Trophoblast cell (in vitro differentiated cells and primary cell): ENCODE data around the gene CYTIP.

Source experiments
- DNase-seq, 2 donors: peaks; one replicate each; pipeline ENCODE4 v3.0.0-alpha.2; 2016
- H2AFZ ChIP-seq: 2 replicates; pipeline ENCODE4 v1.6.1; 2013; ENCODE audit warnings: low read length, moderate library complexity, mild to moderate bottlenecking; ENCODE audit not compliant: insufficient read depth, poor library complexity
- H2AK5ac ChIP-seq: 2 replicates; pipeline ENCODE4 v1.6.1; 2013; ENCODE audit warnings: mild to moderate bottlenecking, low read length
- H2BK120ac ChIP-seq: 2 replicates; pipeline ENCODE4 v1.6.1; 2013; ENCODE audit warnings: low read length, mild to moderate bottlenecking, moderate library complexity; ENCODE audit not compliant: insufficient read depth, poor library complexity
- H2BK12ac ChIP-seq: 2 replicates; pipeline ENCODE4 v1.6.1; 2013; ENCODE audit warnings: mild to moderate bottlenecking, low read length, moderate library complexity
- H2BK5ac ChIP-seq: 2 replicates; pipeline ENCODE4 v1.6.1; 2013; ENCODE audit warnings: low read length, low read depth, moderate library complexity, mild to moderate bottlenecking; ENCODE audit not compliant: poor library complexity
- H3K14ac ChIP-seq: 2 replicates; pipeline ENCODE4 v1.6.1; 2013; ENCODE audit warnings: mild to moderate bottlenecking, low read length
- H3K18ac ChIP-seq: 2 replicates; pipeline ENCODE4 v1.6.1; 2013; ENCODE audit warnings: mild to moderate bottlenecking, low read length
- H3K23ac ChIP-seq: 2 replicates; pipeline ENCODE4 v1.6.1; 2013; ENCODE audit warnings: low read length
- H3K27ac ChIP-seq: 2 replicates; pipeline ENCODE4 v1.5.1; 2013; ENCODE audit warnings: low read depth, mild to moderate bottlenecking, inconsistent platforms, low read length, moderate library complexity
- H3K27me3 ChIP-seq: 2 replicates; pipeline ENCODE4 v1.6.1; 2013; ENCODE audit warnings: inconsistent platforms, mild to moderate bottlenecking, low read length, moderate library complexity; ENCODE audit not compliant: insufficient read depth
- H3K36me3 ChIP-seq, 2 experiments: 1 replicate in 1 of 2; 2 replicates in 1 of 2; pipeline ENCODE4 v1.6.1; 2013; ENCODE audit warnings: low read length in 2 of 2, mild to moderate bottlenecking in 2 of 2, moderate library complexity in 1 of 2; ENCODE audit not compliant: insufficient read depth in 2 of 2, control insufficient read depth in 1 of 2
- H3K4ac ChIP-seq: 2 replicates; pipeline ENCODE4 v1.6.1; 2013; ENCODE audit warnings: low read depth, mild to moderate bottlenecking, low read length, moderate library complexity
- H3K4me1 ChIP-seq, 2 experiments: 1 replicate in 1 of 2; 2 replicates in 1 of 2; pipeline ENCODE4 v1.6.1; 2013; ENCODE audit warnings: low read length in 2 of 2, mild to moderate bottlenecking in 2 of 2, moderate library complexity in 1 of 2; ENCODE audit not compliant: insufficient read depth in 2 of 2, control insufficient read depth in 1 of 2
- H3K4me2 ChIP-seq: 2 replicates; pipeline ENCODE4 v1.6.1; 2013; ENCODE audit warnings: inconsistent platforms, mild to moderate bottlenecking, low read length, moderate library complexity
- H3K4me3 ChIP-seq: 2 replicates; pipeline ENCODE4 v1.5.1; 2013; ENCODE audit warnings: mild to moderate bottlenecking, low read depth, low read length, inconsistent platforms
- H3K79me1 ChIP-seq: one replicate; pipeline ENCODE4 v1.6.1; 2013; ENCODE audit warnings: low read length
- H3K79me2 ChIP-seq: 2 replicates; pipeline ENCODE4 v1.6.1; 2013; ENCODE audit warnings: low read length, mild to moderate bottlenecking; ENCODE audit not compliant: control insufficient read depth, insufficient read depth, poor library complexity
- H3K9ac ChIP-seq: 2 replicates; pipeline ENCODE4 v1.6.1; 2013; ENCODE audit warnings: mild to moderate bottlenecking, low read length
- H3K9me3 ChIP-seq: 2 replicates; pipeline ENCODE4 v1.6.1; 2013; ENCODE audit warnings: low read depth, mild to moderate bottlenecking, control low read depth, inconsistent platforms, low read length; ENCODE audit not compliant: insufficient read depth
- H4K12ac ChIP-seq: 2 replicates; pipeline ENCODE4 v1.6.1; 2013; ENCODE audit warnings: low read depth, mild to moderate bottlenecking, low read length, moderate library complexity
- H4K8ac ChIP-seq: 2 replicates; pipeline ENCODE4 v1.6.1; 2013; ENCODE audit warnings: low read depth, mild to moderate bottlenecking, low read length, moderate library complexity
- H4K91ac ChIP-seq: one replicate; pipeline ENCODE4 v1.6.1; 2013; ENCODE audit warnings: low read depth, mild to moderate bottlenecking, low read length, moderate library complexity
- WGBS: extraction: QIAGEN DNeasy Blood & Tissue Kit; methylation state at CpG from one replicate; pipeline ENCODE4 v1.1.7; 2013; ENCODE audit warnings: missing lambda C conversion rate; ENCODE audit not compliant: insufficient read length, insufficient coverage; ENCODE audit errors: extremely low coverage; 5-methylcytosine and 5-hydroxymethylcytosine counted together

Gene CYTIP

GRCh38 chr2:157479081-157480027 is 35.5 kb upstream of the CYTIP start:
- Histone ChIP-seq H3K4me1 (no peaks in the 10 kb centered on the region), H3K14ac (no peak overlapping the region), H4K12ac (no peak overlapping the region), H3K27me3 (no peaks in the 10 kb centered on the region), H2AK5ac (no peak overlapping the region), H3K36me3 (no peaks in the 10 kb centered on the region), H3K4ac (no peak overlapping the region), H3K18ac (no peak overlapping the region), H2BK12ac (no peak overlapping the region), H2BK120ac (no peak overlapping the region), H3K4me3 (no peak overlapping the region), H3K79me1 (no peaks in the 10 kb centered on the region), H4K91ac (no peak overlapping the region), H4K8ac (no peak overlapping the region), H3K23ac (no peak overlapping the region), H3K9ac (no peak overlapping the region), H2BK5ac (no peak overlapping the region), H3K9me3 (no peaks in the 10 kb centered on the region), H2AFZ (no peak overlapping the region), H3K27ac (no peak overlapping the region), H3K4me2 (no peak overlapping the region), H3K79me2 (no peaks in the 10 kb centered on the region)
- WGBS, result 100% methylated on average over 1 of the region's 7 CpGs
- no peak for DNase-seq

GRCh38 chr2:157477919-157478318 is 34.0 kb upstream of the CYTIP start:
- Histone ChIP-seq H4K8ac (no peak overlapping the region), H4K91ac (no peak overlapping the region), H3K79me2 (no peaks in the 10 kb centered on the region), H2BK120ac (no peak overlapping the region), H2BK12ac (no peak overlapping the region), H3K79me1 (no peaks in the 10 kb centered on the region), H3K18ac (no peak overlapping the region), H3K27me3 (no peaks in the 10 kb centered on the region), H3K14ac (no peak overlapping the region), H3K23ac (no peak overlapping the region), H3K4me1 (no peaks in the 10 kb centered on the region), H3K9ac (no peak overlapping the region), H3K4me2 (no peak overlapping the region), H3K9me3 (no peaks in the 10 kb centered on the region), H3K27ac (no peak overlapping the region), H3K4ac (no peak overlapping the region), H3K4me3 (no peak overlapping the region), H2BK5ac (no peak overlapping the region), H2AFZ (no peak overlapping the region), H4K12ac (no peak overlapping the region), H2AK5ac (no peak overlapping the region), H3K36me3 (no peaks in the 10 kb centered on the region)
- DNase-seq, result no peak

- H2AK5ac ChIP-seq, result no peak overlapping the region
- no peak overlapping the region for H2BK12ac ChIP-seq
- no peak overlapping the region for H2AFZ ChIP-seq
- no peak overlapping the region for H4K91ac ChIP-seq
- no peak overlapping the region for H2BK120ac ChIP-seq
- no peak overlapping the region for H3K4me2 ChIP-seq
- H4K12ac ChIP-seq, result no peak overlapping the region
- no peaks in the 10 kb centered on the region for H3K9me3 ChIP-seq
- no peak overlapping the region for H4K8ac ChIP-seq
- H2BK5ac ChIP-seq, result no peak overlapping the region
- no peak overlapping the region for H3K9ac ChIP-seq
- H3K4ac ChIP-seq, result no peak overlapping the region
- DNase-seq, result no peak
- H3K27ac ChIP-seq, result no peak overlapping the region
- H3K4me3 ChIP-seq, result no peak overlapping the region
- no peaks in the 10 kb centered on the region for H3K79me2 ChIP-seq
- H3K4me1 ChIP-seq, result no peaks in the 10 kb centered on the region
- H3K14ac ChIP-seq, result no peak overlapping the region
- no peaks in the 10 kb centered on the region for H3K79me1 ChIP-seq
- no peak overlapping the region for H3K23ac ChIP-seq
- H3K36me3 ChIP-seq, result no peaks in the 10 kb centered on the region
- no peak overlapping the region for H3K18ac ChIP-seq
- H3K27me3 ChIP-seq, result no peaks in the 10 kb centered on the region
Observed at GRCh38 chr2:157476953-157477709, 33.2 kb upstream of the CYTIP start.

- Histone ChIP-seq H2AK5ac (no peak overlapping the region), H3K4me2 (no peak overlapping the region), H2BK120ac (no peak overlapping the region), H3K4ac (no peak overlapping the region), H3K23ac (no peak overlapping the region), H4K12ac (no peak overlapping the region), H3K36me3 (no peaks in the 10 kb centered on the region), H3K4me3 (no peak overlapping the region), H2AFZ (no peak overlapping the region), H3K14ac (no peak overlapping the region), H4K91ac (no peak overlapping the region), H3K4me1 (no peaks in the 10 kb centered on the region), H3K18ac (no peak overlapping the region), H3K79me1 (no peaks in the 10 kb centered on the region), H4K8ac (no peak overlapping the region), H3K27ac (no peak overlapping the region), H2BK5ac (no peak overlapping the region), H2BK12ac (no peak overlapping the region), H3K79me2 (no peaks in the 10 kb centered on the region), H3K27me3 (no peaks in the 10 kb centered on the region), H3K9ac (no peak overlapping the region), H3K9me3 (no peaks in the 10 kb centered on the region)
- no CpG with 5 or more reads among the region's 12 CpGs for WGBS
- no peak for DNase-seq
Observed at GRCh38 chr2:157475722-157476390, 32.0 kb upstream of the CYTIP start.
